Coronary artery (tissue), 2 donors: ENCODE measurements around the gene GNG4.
A peak's percentile ranks its signal among the peaks of the same experiment; 100 is the strongest.

Experiments
- DNase-seq: peaks from one replicate; pipeline ENCODE4 v3.0.0-alpha.2; 2017; ENCODE audit warnings: low spot score
- H3K27ac ChIP-seq, 2 donors: fragments of 200-600 bp; sonication (generic); one replicate each; pipeline ENCODE4 v1.5.1; 2016 to 2019
- H3K4me3 ChIP-seq: fragments of 200-600 bp; sonication (generic); 2 replicates; pipeline ENCODE4 v1.5.1; 2016; ENCODE audit warnings: mild to moderate bottlenecking, moderate library complexity
- TF ChIP-seq, protein P1 (sequence below): fragments of 200-600 bp; sonication (generic); IDR thresholded peaks from one replicate; pipeline ENCODE4 v1.5.1; 2019; ENCODE audit warnings: antibody characterized with exemption

GNG4 gene

DNA sequence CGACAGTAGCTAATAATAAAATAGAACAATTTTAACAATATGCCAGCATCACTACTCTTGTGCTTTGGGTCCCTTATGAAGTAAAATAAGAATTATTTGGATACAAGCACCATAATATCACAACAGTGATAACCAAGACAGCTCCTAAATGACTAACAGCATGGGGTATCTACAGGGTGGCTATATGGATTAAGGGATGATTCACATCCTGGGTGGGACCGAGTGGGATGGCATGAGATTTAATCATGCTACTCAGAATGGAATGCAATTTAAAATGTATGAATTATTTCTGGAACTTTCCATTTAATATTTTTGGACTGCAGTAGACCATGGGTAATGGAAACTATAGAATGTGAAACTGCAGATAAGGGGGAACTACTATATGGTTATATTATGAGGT is 117.2 kb downstream of the GNG4 start:
- H3K27ac ChIP-seq = no peak overlapping the region
- H3K4me3 ChIP-seq = no peak overlapping the region
- DNase-seq = no peak
- TF ChIP-seq, protein P1, sequence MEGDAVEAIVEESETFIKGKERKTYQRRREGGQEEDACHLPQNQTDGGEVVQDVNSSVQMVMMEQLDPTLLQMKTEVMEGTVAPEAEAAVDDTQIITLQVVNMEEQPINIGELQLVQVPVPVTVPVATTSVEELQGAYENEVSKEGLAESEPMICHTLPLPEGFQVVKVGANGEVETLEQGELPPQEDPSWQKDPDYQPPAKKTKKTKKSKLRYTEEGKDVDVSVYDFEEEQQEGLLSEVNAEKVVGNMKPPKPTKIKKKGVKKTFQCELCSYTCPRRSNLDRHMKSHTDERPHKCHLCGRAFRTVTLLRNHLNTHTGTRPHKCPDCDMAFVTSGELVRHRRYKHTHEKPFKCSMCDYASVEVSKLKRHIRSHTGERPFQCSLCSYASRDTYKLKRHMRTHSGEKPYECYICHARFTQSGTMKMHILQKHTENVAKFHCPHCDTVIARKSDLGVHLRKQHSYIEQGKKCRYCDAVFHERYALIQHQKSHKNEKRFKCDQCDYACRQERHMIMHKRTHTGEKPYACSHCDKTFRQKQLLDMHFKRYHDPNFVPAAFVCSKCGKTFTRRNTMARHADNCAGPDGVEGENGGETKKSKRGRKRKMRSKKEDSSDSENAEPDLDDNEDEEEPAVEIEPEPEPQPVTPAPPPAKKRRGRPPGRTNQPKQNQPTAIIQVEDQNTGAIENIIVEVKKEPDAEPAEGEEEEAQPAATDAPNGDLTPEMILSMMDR = no peak

DNA sequence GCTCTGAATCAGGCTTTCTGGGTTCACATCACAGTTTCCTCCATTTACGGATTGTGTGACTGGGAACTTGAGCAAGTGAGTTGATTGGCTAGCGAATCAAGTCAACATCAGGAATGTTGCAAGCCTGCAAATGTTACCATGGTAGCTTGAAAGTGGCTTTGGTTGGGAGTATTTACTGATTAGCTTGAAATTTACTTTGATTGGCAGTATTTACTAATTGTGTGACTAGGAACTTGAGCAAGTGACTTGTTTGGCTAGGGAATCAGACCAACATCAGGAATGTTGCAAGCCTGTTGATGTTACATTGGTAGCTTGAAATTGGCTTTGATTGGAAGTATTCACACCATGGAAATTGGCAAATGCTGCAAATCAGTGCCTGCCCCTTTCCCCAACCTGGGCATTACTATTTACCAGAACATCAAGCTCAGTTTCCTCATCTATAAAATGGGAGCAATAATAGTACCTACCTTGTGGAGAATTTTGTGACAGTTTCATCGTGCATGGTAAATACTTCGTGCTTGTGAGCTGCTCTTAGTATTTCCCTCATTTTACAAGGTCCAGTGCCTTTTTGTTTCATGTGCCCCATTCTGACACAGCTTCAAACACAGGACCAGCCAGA is 122.3 kb downstream of the GNG4 start:
- TF ChIP-seq, protein P1 = no peak
- no peak overlapping the region for H3K4me3 ChIP-seq
- no peak overlapping the region for H3K27ac ChIP-seq
- no peak for DNase-seq

DNA sequence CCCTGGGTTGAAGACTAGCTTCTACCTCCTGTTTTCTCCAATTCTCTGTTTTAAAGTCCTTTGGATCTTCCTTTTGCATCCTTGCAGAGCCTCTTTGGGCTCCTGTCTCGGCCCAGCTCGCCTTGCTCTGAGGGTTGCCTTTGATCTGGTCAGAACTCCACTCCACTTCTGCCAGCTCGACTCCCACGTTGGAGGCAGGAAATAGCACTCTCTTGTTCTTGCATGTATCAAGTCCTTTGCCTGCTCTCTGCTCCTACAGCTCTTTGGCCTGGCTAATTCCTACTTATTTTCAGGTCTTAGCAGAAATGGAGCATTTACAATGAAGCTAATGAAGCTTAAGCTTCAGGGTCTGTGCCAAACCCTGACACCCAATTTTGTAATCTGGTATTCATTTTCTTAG is 124.3 kb downstream of the GNG4 start:
- DNase-seq = no peak
- no peak overlapping the region for H3K4me3 ChIP-seq
- TF ChIP-seq, protein P1 = no peak
- H3K27ac ChIP-seq = no peak overlapping the region

DNA sequence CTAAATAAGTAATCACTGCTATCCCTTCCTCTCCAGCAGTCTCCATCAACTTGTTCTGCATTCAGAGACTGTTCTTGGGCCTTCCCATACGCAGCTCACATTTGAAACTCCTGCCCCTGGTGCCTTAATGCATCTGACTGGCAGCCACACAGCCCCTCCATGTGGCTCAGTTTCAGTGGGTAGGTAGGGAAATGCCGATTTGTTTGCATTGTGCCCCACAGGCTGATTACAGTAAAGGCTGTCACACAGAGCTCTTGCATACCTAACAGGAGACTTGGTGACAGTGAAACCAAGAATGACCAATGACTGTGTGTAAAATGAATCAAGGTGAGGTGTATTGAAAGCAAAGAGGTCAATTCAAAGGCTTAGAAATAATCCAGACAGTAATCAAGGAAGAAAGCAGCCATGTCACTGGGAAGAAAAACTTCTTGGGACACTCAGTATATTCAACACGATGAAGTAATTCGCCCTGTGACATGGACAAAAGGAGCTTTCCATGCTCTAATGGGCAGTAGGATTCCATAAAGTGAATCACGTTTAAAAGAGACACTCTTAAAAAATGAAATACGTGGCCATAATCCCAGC is 132.6 kb downstream of the GNG4 start:
- TF ChIP-seq, protein P1 = no peak
- H3K27ac ChIP-seq = no peak overlapping the region
- H3K4me3 ChIP-seq = no peak overlapping the region
- DNase-seq = no peak

DNA sequence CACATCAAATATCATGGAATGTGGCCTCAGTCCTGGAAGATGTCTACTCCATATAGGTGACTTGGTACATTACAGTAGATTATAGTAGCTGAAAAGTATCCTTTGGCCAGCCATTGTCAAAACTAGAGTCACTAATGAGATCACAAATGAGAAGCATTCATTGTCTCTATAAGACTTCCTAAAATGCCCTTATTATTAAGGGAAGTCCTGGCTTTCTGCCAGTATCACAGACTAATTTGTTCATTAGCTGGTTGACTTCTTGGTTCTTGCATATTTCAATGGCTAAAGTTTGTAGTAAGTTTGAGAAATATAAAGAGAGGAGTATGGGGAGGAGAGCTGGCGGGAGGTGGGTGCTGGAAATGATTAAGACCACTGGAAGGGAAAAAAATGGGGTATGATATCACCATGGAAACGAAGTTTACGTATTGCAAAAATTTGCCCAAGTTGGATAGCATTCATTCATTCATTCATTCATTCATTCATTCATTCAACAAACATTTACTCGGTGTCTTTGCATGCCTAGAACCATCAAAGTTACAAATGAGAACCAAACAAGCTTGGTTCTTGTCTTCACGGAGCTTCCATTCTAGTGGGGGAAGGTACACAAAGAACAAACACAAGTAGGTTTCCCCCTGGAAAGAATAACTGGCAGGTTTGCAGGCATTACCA is 133.6 kb downstream of the GNG4 start:
- H3K4me3 ChIP-seq = no peak overlapping the region
- TF ChIP-seq, protein P1 = no peak
- no peak for DNase-seq
- no peak overlapping the region for H3K27ac ChIP-seq

DNA sequence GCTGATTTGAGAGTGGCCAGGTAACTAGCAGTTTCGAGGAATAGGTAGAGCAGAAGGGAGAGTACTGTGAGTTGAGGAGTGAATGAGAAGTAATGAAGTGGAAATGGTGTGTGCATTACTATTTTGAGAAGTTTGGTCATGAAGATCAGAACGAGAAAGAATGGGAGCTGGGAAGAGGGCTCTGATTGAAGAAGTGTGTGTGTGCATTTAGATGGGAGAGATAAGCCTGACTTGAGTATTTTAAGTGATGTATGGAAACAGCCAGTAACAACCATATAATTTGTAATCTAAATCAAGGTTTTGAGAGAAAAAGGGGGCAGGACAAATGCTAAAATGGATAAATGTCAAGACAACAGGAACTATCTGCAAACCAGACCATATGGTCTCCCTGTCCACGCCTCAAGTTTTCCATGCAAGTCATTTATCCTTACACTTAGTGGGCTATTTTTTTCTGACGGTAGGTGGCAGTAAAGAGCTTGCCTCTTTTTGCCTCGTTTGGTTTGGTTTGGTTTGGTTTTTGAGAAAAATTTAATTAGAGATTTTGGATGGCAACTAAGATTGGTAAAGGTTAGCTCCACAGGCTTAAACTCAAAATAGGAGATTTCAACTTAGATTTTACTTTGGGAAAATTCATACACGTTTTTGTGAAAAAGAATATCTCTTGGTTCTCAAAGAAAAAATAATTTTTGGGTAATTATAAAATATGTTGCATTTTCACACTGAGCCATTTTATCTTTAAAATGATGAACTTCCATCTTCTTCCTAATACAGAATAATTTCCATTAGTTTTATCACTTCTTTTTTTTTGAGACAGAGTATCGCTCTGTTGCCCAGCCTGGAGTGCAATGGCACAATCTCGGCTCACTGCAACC is 135.9 kb downstream of the GNG4 start:
- DNase-seq = no peak

More for the DNA sequence above, 135.9 kb downstream of the GNG4 start:
- H3K27ac ChIP-seq = no peak overlapping the region
- no peak overlapping the region for H3K4me3 ChIP-seq
- TF ChIP-seq, protein P1 = peak; percentile 73
